HCEC 1CT (cell line): ENCODE measurements around the gene MSH6.

Experiments
- DNase-seq: peaks from one replicate; pipeline ENCODE4 v3.0.0-alpha.2; 2017

The MSH6 gene

DNA sequence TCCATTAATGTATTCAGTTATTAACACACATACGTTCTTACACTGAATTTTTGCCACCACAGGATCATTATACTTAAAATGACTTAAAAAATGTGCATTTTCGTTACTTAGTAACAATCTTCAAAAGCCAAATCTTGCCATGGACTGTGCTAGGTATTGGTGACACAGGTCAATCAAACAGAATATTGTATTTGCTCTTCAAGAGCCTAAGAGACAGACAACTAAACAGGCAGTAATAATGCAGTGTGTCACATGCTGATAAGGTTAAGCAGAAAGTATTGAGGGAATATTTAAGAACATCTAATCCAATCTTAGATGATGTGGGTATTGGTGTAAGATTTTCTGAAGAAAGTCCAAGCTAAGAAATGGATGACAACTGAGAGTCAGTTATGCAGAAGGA lies 66.4 kb downstream of the MSH6 start:
- no peak for DNase-seq

DNA sequence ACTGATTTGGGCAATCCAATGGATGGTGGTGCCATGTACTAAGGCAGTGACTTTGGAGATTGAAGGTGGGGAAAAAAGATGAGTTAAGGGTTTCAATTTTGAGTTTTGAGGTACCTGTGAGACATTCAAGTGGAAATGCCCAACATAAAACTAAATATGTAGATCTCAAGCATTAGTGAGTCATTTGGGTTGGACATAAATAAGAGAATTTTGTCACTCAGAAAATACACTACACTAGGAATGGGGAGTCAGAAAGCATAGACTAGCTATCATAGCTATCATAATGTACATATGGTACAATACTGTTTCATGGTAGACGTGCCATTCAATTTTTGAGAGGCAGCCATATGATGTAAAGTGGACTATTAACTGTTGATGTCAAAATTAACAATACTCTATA lies 67.3 kb downstream of the MSH6 start:
- DNase-seq, result no peak

DNA sequence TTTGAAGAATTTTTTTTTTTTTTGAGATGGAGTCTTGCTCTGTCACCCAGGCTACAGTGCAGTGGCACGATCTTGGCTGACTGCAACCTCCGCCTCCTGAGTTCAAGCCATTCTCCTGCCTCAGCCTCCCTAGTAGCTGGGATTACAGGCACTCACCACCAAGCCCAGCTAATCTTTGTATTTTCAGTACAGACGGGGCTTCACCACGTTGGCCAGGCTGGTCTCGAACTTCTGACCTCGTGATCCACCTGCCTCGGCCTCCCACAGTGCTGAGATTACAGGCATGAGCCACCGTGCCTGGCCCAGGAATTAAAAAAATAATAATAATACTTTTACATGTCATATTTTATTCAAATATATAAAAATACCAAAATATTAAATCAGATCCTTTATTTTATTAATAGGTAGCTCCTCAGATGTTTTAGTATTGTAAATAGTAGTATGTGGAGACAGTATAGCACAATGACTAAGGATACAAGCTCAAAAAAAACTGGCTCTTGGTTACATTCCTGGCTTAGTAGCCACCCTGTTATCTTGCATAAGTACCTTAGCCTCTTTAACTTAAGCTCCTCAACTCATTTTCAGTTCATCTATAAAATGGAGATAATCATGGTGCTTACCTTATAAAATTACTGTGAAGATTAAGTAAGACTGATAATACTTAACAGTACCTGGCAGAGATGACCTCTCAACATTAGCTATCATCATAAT lies 70.3 kb downstream of the MSH6 start:
- peak; percentile 23 for DNase-seq
